ENCODE results near the gene CYP27C1.

GRCh38 chr2:127155028-127155581 lies 65.0 kb downstream of the CYP27C1 start:
- TF ChIP-seq CTCF (conservative IDR thresholded peaks at IDR 0.05 in 1 of 2, IDR thresholded peaks at IDR 0.05 in 1 of 2; ENCODE audit: low read depth in 1 of 2, low read length in 2 of 2) = no peak
- no peak for TF ChIP-seq EZH2 (IDR thresholded peaks at IDR 0.05; ENCODE audit: low read length, missing control alignments)
